H1 (cell line): ENCODE data around the gene ABHD1. TPM values are rescaled to one million over a fixed set of nuclear protein-coding genes. Genes with fewer than 3 reads are reported as not detected.

Source experiments
- CTCF ChIA-PET: fragments of 300-600 bp; sonication (Branson Sonifier 250); formaldehyde crosslinking; loops from one replicate; lab custom pipeline; 2021; ENCODE audit not compliant: partially characterized antibody; lab: Charles Lee
- POLR2A ChIA-PET: fragments of 300-600 bp; sonication (Branson Sonifier 250); formaldehyde crosslinking; loops from one replicate; lab custom pipeline; 2021; ENCODE audit warnings: inconsistent platforms; ENCODE audit not compliant: partially characterized antibody; lab: Charles Lee
- DNase-seq, 2 experiments: peaks; one replicate each; pipeline versions ENCODE4 v3.0.0 to v3.0.0-alpha.2; 2010 to 2022; ENCODE audit warnings: low spot score in 2 of 2, low read depth in 1 of 2, mixed read lengths in 1 of 2
- FAIRE-seq: peaks from 2 replicates; lab custom pipeline; 2011; peaks lifted over from hg19 to GRCh38; lab: Jason Lieb, UNC
- H2AFZ ChIP-seq: 2 replicates; pipeline ENCODE4 v1.8.1; 2012; ENCODE audit warnings: low read length, inconsistent platforms
- H2AK5ac ChIP-seq: 2 replicates; pipeline ENCODE4 v1.6.1; 2013; ENCODE audit warnings: low read depth, low read length
- H2BK120ac ChIP-seq: replicated peaks from 2 replicates; pipeline ENCODE3; 2013; ENCODE audit warnings: low read depth, low read length, inconsistent platforms
- H2BK12ac ChIP-seq: 2 replicates; pipeline ENCODE4 v1.6.1; 2013; ENCODE audit warnings: low read depth, low read length
- H2BK15ac ChIP-seq: 2 replicates; pipeline ENCODE4 v1.6.1; 2013; ENCODE audit warnings: low read length
- H2BK20ac ChIP-seq: 2 replicates; pipeline ENCODE4 v1.6.1; 2013; ENCODE audit warnings: low read length
- H2BK5ac ChIP-seq: 2 replicates; pipeline ENCODE4 v1.6.1; 2013; ENCODE audit warnings: low read depth, low read length
- H3K14ac ChIP-seq: 2 replicates; pipeline ENCODE4 v1.6.1; 2013; ENCODE audit warnings: inconsistent platforms; ENCODE audit not compliant: insufficient read length
- H3K18ac ChIP-seq: 2 replicates; pipeline ENCODE4 v1.6.1; 2013; ENCODE audit warnings: low read length; ENCODE audit errors: extremely low read depth
- H3K23ac ChIP-seq: 2 replicates; pipeline ENCODE4 v1.6.1; 2013; ENCODE audit warnings: inconsistent platforms; ENCODE audit not compliant: insufficient read length
- H3K23me2 ChIP-seq: 2 replicates; pipeline ENCODE4 v1.6.1; 2013; ENCODE audit warnings: low read depth, low read length
- H3K27ac ChIP-seq: 2 replicates; pipeline ENCODE4 v1.6.1; 2011; ENCODE audit warnings: low read depth, low read length, inconsistent platforms
- H3K27me3 ChIP-seq, 4 experiments: replicated peaks in 1 of 4; 1 replicate in 1 of 4; 2 replicates in 3 of 4; pipeline versions ENCODE4 v1.6.1 to v1.8.1; 2011 to 2013; ENCODE audit warnings: low read length in 3 of 4, mild to moderate bottlenecking in 3 of 4, inconsistent platforms in 2 of 4, mixed read lengths in 2 of 4, moderate library complexity in 1 of 4; ENCODE audit not compliant: control insufficient read depth in 3 of 4, insufficient read depth in 3 of 4; ENCODE audit errors: extremely low read depth in 1 of 4
- H3K36me3 ChIP-seq, 4 experiments: 2 replicates each; pipeline versions ENCODE4 v1.6.1 to v1.8.1; 2011 to 2013; ENCODE audit warnings: mild to moderate bottlenecking in 4 of 4, low read length in 3 of 4, moderate library complexity in 2 of 4, control low read depth in 1 of 4, inconsistent platforms in 1 of 4; ENCODE audit not compliant: insufficient read depth in 4 of 4, control insufficient read depth in 2 of 4
- H3K4ac ChIP-seq: replicated peaks from 2 replicates; pipeline ENCODE3; 2013; ENCODE audit warnings: low read length, low read depth, mixed read lengths, inconsistent platforms; ENCODE audit not compliant: insufficient read length
- H3K4me1 ChIP-seq, 4 experiments: replicated peaks in 1 of 4; 1 replicate in 1 of 4; 2 replicates in 3 of 4; pipeline versions ENCODE4 v1.6.1 to v1.8.1; 2011 to 2013; ENCODE audit warnings: low read length in 3 of 4, inconsistent platforms in 2 of 4, mixed read lengths in 1 of 4; ENCODE audit not compliant: insufficient read depth in 4 of 4, control insufficient read depth in 3 of 4
- H3K4me2 ChIP-seq, 2 experiments: 2 replicates each; pipeline versions ENCODE4 v1.6.1 to v1.8.1; 2011 to 2013; ENCODE audit warnings: low read depth in 2 of 2, low read length in 2 of 2, control low read depth in 1 of 2, inconsistent platforms in 1 of 2, mild to moderate bottlenecking in 1 of 2; ENCODE audit not compliant: insufficient read depth in 1 of 2
- H3K4me3 ChIP-seq, 4 experiments: fragments of 200-600, 300-600 bp in 1 of 4; sonication (generic), shearing (Covaris generic), sonication (Bioruptor Twin) in 1 of 4; 2 replicates each; pipeline versions ENCODE4 v1.5.1 to v1.8.1; 2011 to 2016; ENCODE audit warnings: low read length in 4 of 4, low read depth in 3 of 4, control low read depth in 2 of 4, inconsistent platforms in 2 of 4, mild to moderate bottlenecking in 2 of 4, mixed read lengths in 1 of 4, moderate library complexity in 1 of 4; ENCODE audit not compliant: insufficient read depth in 2 of 4; ENCODE audit errors: extremely low read depth in 1 of 4
- H3K56ac ChIP-seq: replicated peaks from 2 replicates; pipeline ENCODE3; 2013; ENCODE audit warnings: low read depth, mild to moderate bottlenecking, mixed read lengths, low read length, inconsistent platforms; ENCODE audit not compliant: insufficient read length
- H3K79me1 ChIP-seq: 2 replicates; pipeline ENCODE4 v1.6.1; 2013; ENCODE audit warnings: low read depth, low read length, control low read depth
- H3K79me2 ChIP-seq, 2 experiments: 2 replicates each; pipeline versions ENCODE4 v1.6.1 to v1.8.1; 2012 to 2013; ENCODE audit warnings: low read length in 2 of 2, mild to moderate bottlenecking in 2 of 2, inconsistent platforms in 1 of 2; ENCODE audit not compliant: insufficient read depth in 2 of 2, control insufficient read depth in 1 of 2
- H3K9ac ChIP-seq, 4 experiments: replicated peaks in 1 of 4; 1 replicate in 1 of 4; 2 replicates in 3 of 4; pipeline versions ENCODE4 v1.6.1 to v1.8.1; 2011 to 2013; ENCODE audit warnings: low read depth in 3 of 4, low read length in 3 of 4, control low read depth in 2 of 4, mild to moderate bottlenecking in 2 of 4, moderate library complexity in 2 of 4, inconsistent platforms in 1 of 4; ENCODE audit errors: extremely low read depth in 1 of 4
- H3K9me3 ChIP-seq, 2 experiments: 2 replicates each; pipeline versions ENCODE4 v1.6.1 to v1.8.1; 2012 to 2013; ENCODE audit warnings: mild to moderate bottlenecking in 2 of 2, moderate library complexity in 2 of 2, control low read depth in 1 of 2, inconsistent platforms in 1 of 2, low read depth in 1 of 2, low read length in 1 of 2, mixed read lengths in 1 of 2; ENCODE audit not compliant: insufficient read depth in 2 of 2
- H4K20me1 ChIP-seq, 2 experiments: replicated peaks in 1 of 2; 2 replicates each; pipeline versions ENCODE3 to v1.8.1; 2011 to 2013; ENCODE audit warnings: inconsistent platforms in 2 of 2, low read length in 2 of 2, mild to moderate bottlenecking in 1 of 2; ENCODE audit not compliant: insufficient read depth in 2 of 2, control insufficient read depth in 1 of 2
- H4K5ac ChIP-seq: 2 replicates; pipeline ENCODE4 v1.6.1; 2013; ENCODE audit warnings: low read length, low read depth, mixed read lengths, inconsistent platforms; ENCODE audit not compliant: insufficient read length
- H4K8ac ChIP-seq: 2 replicates; pipeline ENCODE4 v1.8.0; 2013; ENCODE audit warnings: mild to moderate bottlenecking, moderate library complexity, low read length, inconsistent platforms; ENCODE audit not compliant: insufficient read depth; ENCODE audit errors: extremely low read depth
- H4K91ac ChIP-seq: replicated peaks from 2 replicates; pipeline ENCODE3; 2013; ENCODE audit warnings: low read length, mixed read lengths, inconsistent platforms; ENCODE audit not compliant: insufficient read length
- BACH1 ChIP-seq: IDR thresholded peaks from 2 replicates; pipeline ENCODE4 v1.6.1; 2012; ENCODE audit warnings: low read length, improper control_type of control experiment
- GTF2F1 ChIP-seq: IDR thresholded peaks from 2 replicates; pipeline ENCODE4 v1.6.1; 2012; ENCODE audit warnings: low read depth, low read length, improper control_type of control experiment, borderline replicate concordance
- HDAC2 ChIP-seq, 2 experiments: fragments of 300-600 bp in 1 of 2; sonication (generic) in 1 of 2; IDR thresholded peaks; 2 replicates each; pipeline ENCODE4 v1.6.1; 2011 to 2012; ENCODE audit warnings: low read depth in 2 of 2, low read length in 2 of 2, mild to moderate bottlenecking in 2 of 2, moderate library complexity in 2 of 2, borderline replicate concordance in 1 of 2, inconsistent platforms in 1 of 2
- PHF8 ChIP-seq: fragments of 200-600 bp; sonication (generic); conservative IDR thresholded peaks from 2 replicates; pipeline ENCODE4 v1.7.1; 2012; ENCODE audit warnings: low read depth, mild to moderate bottlenecking, inconsistent platforms, low read length, moderate library complexity
- RXRA ChIP-seq: IDR thresholded peaks from 2 replicates; pipeline ENCODE4 v1.6.1; 2011; ENCODE audit warnings: low read depth, mild to moderate bottlenecking, low read length, moderate library complexity; ENCODE audit not compliant: insufficient read depth
- SIN3A ChIP-seq, 2 experiments: IDR thresholded peaks in 1 of 2; conservative IDR thresholded peaks in 1 of 2; 2 replicates each; pipeline ENCODE4 v1.6.1; 2011 to 2012; ENCODE audit warnings: low read length in 2 of 2, improper control_type of control experiment in 1 of 2, low read depth in 1 of 2, mild to moderate bottlenecking in 1 of 2
- TAF1 ChIP-seq: IDR thresholded peaks from 2 replicates; pipeline ENCODE4 v1.6.1; 2011; ENCODE audit warnings: mild to moderate bottlenecking, low read depth, low read length
- WGBS, 2 experiments: shearing (Covaris generic) in 1 of 2; methylation state at CpG; one replicate each; pipeline versions ENCODE4 v1.1.6 to v1.1.7; 2013 to 2015; ENCODE audit warnings: low lambda C conversion rate in 2 of 2, mixed read lengths in 2 of 2, inconsistent platforms in 1 of 2, low coverage in 1 of 2, missing lambda C conversion rate in 1 of 2; ENCODE audit not compliant: insufficient replicate concordance in 2 of 2, insufficient coverage in 1 of 2, insufficient read length in 1 of 2; ENCODE audit errors: extremely low coverage in 1 of 2, missing lambda C conversion rate in 1 of 2; 5-methylcytosine and 5-hydroxymethylcytosine counted together
- polyA plus RNA-seq, 7 experiments: library from polyadenylated mRNA; depleted of rRNA in 3 of 7; stranded (reverse) in 5 of 7; unstranded in 2 of 7; fragments of >200 nt in 5 of 7; fragments of 200-250 nt in 2 of 7; gene quantifications; 1 replicate in 5 of 7; 2 replicates in 1 of 7; 4 replicates in 1 of 7; pipeline versions ENCODE4 v1.2.1 to v1.2.3, GENCODE V29; 2011 to 2013; ENCODE audit warnings: missing spikeins in 2 of 7, mixed read lengths in 2 of 7
- total RNA-seq: library from RNA; stranded (reverse); fragmentation: NEBNext Ultra II Directional; extraction: Animal tissue kit (Norgen Biotek cat#: 25700); gene quantifications from 2 replicates; pipeline ENCODE4 v1.2.1, GENCODE V29; 2021
- TF ChIP-seq, protein P1 (sequence below): IDR thresholded peaks from 2 replicates; pipeline ENCODE4 v1.6.1; 2011; ENCODE audit warnings: low read length, improper control_type of control experiment

The ABHD1 gene
- total and polyA plus RNA-seq, 2 of the 8 experiments (the other 6 are each of a cell fraction or from before 2014, with no cell fraction given): 0.20 to 1.1 TPM

DNA sequence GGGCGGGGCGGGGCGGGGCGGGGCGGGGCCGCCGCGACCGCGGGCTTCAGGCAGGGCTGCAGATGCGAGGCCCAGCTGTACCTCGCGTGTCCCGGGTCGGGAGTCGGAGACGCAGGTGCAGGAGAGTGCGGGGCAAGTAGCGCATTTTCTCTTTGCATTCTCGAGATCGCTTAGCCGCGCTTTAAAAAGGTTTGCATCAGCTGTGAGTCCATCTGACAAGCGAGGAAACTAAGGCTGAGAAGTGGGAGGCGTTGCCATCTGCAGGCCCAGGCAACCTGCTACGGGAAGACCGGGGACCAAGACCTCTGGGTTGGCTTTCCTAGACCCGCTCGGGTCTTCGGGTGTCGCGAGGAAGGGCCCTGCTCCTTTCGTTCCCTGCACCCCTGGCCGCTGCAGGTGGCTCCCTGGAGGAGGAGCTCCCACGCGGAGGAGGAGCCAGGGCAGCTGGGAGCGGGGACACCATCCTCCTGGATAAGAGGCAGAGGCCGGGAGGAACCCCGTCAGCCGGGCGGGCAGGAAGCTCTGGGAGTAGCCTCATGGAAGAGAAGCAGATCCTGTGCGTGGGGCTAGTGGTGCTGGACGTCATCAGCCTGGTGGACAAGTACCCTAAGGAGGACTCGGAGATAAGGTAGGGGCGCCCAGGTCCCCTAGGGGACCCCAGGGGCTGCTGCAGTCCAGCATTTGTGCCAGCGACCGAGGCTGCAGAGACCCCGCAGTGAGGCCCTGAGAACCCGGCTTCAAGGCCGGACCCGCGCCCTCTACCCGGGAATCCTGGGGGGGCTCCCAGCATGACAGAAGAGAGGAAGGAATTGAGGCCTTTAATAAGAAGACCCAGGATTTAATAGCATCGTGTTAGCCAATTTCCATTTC is 36.7 kb upstream of the ABHD1 start, which contains the start of gene KHK:
Gene KHK (plus strand): TSS at position 49 of the 870 bp plus-strand sequence. CDS start 488 bp downstream, at position 537.
- no peak within 1 kb of the TSS for H2BK12ac ChIP-seq
- no peak within 1 kb of the TSS for H3K14ac ChIP-seq
- 2% methylated on average over 50 of the region's 54 CpGs; no CpG with 5 or more reads in 1 of the 2 experiments for WGBS, 2 experiments
- H3K4me1 ChIP-seq: peaks cover 4 to 19% (median 4%) of the 10 kb centered on the region in 4 experiments; a peak in 5 of 7 replicates
- peaks cover 0 to 9% (median 4%) of the 10 kb centered on the region in 4 experiments; a peak in 2 of 7 replicates for H3K27me3 ChIP-seq
- peak within 1 kb of the TSS; percentile 74; the same call in 1 of the 2 replicates for H2AFZ ChIP-seq
- no peak within 1 kb of the TSS for H2BK5ac ChIP-seq
- no peak within 1 kb of the TSS for H2AK5ac ChIP-seq
- H3K18ac ChIP-seq: peak within 1 kb of the TSS; percentile 87
- H3K4me3 ChIP-seq: peak within 1 kb of the TSS; percentile 59 to 79 (median 72)
- peak within 1 kb of the TSS; percentile 32 for H3K56ac ChIP-seq
- no peaks in the 10 kb centered on the region for H3K79me2 ChIP-seq
- no peaks in the 10 kb centered on the region for H3K9me3 ChIP-seq
- H3K23me2 ChIP-seq: peaks cover 10% of the 10 kb centered on the region; the same call in 1 of the 2 replicates
- H3K23ac ChIP-seq: no peak within 1 kb of the TSS
- H4K5ac ChIP-seq: no peak within 1 kb of the TSS
- H4K20me1 ChIP-seq: peaks cover 0 to 1% of the 10 kb centered on the region in 2 experiments
- peak within 1 kb of the TSS; percentile 29 for H4K91ac ChIP-seq
- 0 out of 2 replicates have a peak within 1 kb of the TSS, but pooled peaks have one; percentile 72 for H2BK20ac ChIP-seq
- FAIRE-seq (no peak), DNase-seq (peak in 1 of 2 experiments; percentile 86)
- H3K9ac ChIP-seq: peak within 1 kb of the TSS; percentile 20 to 50 (median 34); a peak in 5 of 7 replicates
- no peak within 1 kb of the TSS for H3K27ac ChIP-seq
- no peaks in the 10 kb centered on the region for H3K79me1 ChIP-seq
- H4K8ac ChIP-seq: peak within 1 kb of the TSS; percentile 85
- H2BK15ac ChIP-seq: 0 out of 2 replicates have a peak within 1 kb of the TSS, but pooled peaks have one; percentile 61
- ChIA-PET POLR2A (interaction anchor here (0.7 to 5.9 kb wide), 12 partner anchors 9 to 132 kb away, joined by 3 to 29 read pairs (median 5); partner anchors contain the start of genes ATRAID, CAD, OST4 and SLC5A6), CTCF (interaction anchor here (0.5 to 16.5 kb wide), 21 partner anchors 10 to 206 kb away, joined by 3 to 160 read pairs (median 4); partner anchors contain the start of genes AGBL5, PREB and SLC5A6)
- H3K4me2 ChIP-seq: peak within 1 kb of the TSS; percentile 70 to 90
- H3K4ac ChIP-seq: no peak within 1 kb of the TSS
- H2BK120ac ChIP-seq: no peak within 1 kb of the TSS
- no peaks in the 10 kb centered on the region for H3K36me3 ChIP-seq
- 0 out of 2 replicates have a peak, but pooled peaks have one; percentile 26 for TF ChIP-seq TAF1
- peak; percentile 19 for TF ChIP-seq BACH1
- TF ChIP-seq SIN3A (conservative IDR thresholded peaks at IDR 0.05 in 1 of 2, IDR thresholded peaks at IDR 0.05 in 1 of 2; ENCODE audit: low read depth in 1 of 2, low read length in 2 of 2): peak; percentile 61 to 62; a peak in 2 of 4 replicates
- TF ChIP-seq HDAC2 (IDR thresholded peaks at IDR 0.05; ENCODE audit: borderline replicate concordance in 1 of 2, low read depth in 2 of 2, low read length in 2 of 2): peak in 1 of 2 experiments; percentile 68; a peak in 2 of 4 replicates
- TF ChIP-seq GTF2F1: no peak
- TF ChIP-seq RXRA: no peak
- TF ChIP-seq, protein P1, sequence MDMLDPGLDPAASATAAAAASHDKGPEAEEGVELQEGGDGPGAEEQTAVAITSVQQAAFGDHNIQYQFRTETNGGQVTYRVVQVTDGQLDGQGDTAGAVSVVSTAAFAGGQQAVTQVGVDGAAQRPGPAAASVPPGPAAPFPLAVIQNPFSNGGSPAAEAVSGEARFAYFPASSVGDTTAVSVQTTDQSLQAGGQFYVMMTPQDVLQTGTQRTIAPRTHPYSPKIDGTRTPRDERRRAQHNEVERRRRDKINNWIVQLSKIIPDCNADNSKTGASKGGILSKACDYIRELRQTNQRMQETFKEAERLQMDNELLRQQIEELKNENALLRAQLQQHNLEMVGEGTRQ: no peak
- no peak; the same call in 1 of the 2 replicates for TF ChIP-seq PHF8
